ENCODE data around the gene TIAM2.

The TIAM2 gene

GRCh38 chr6:155194399-155194798 lies 199.3 kb downstream of the TIAM2 start:
- no peak for TF ChIP-seq CTCF (IDR thresholded peaks at IDR 0.05; ENCODE audit: low read depth, low read length, missing control alignments)
- H3K4me3 ChIP-seq (ENCODE audit: low read depth, low read length): no peak overlapping the region
- DNase-seq (ENCODE audit: low read depth): no peak

- no peak for DNase-seq (ENCODE audit: low read depth)
- TF ChIP-seq CTCF (IDR thresholded peaks at IDR 0.05; ENCODE audit: low read depth, low read length, missing control alignments): no peak
- no peak overlapping the region for H3K4me3 ChIP-seq (ENCODE audit: low read depth, low read length)
These were observed 200.8 kb downstream of the TIAM2 start for GRCh38 chr6:155195903-155196302.

- no peak for TF ChIP-seq CTCF (IDR thresholded peaks at IDR 0.05; ENCODE audit: low read depth, low read length, missing control alignments)
- DNase-seq (ENCODE audit: low read depth): no peak
- H3K4me3 ChIP-seq (ENCODE audit: low read depth, low read length): no peak overlapping the region
These were observed 201.8 kb downstream of the TIAM2 start for GRCh38 chr6:155196911-155197310.

GRCh38 chr6:155197932-155198331 lies 202.8 kb downstream of the TIAM2 start:
- no peak overlapping the region for H3K4me3 ChIP-seq (ENCODE audit: low read depth, low read length)
- no peak for TF ChIP-seq CTCF (IDR thresholded peaks at IDR 0.05; ENCODE audit: low read depth, low read length, missing control alignments)
- no peak for DNase-seq (ENCODE audit: low read depth)

- no peak for TF ChIP-seq CTCF (IDR thresholded peaks at IDR 0.05; ENCODE audit: low read depth, low read length, missing control alignments)
- no peak for DNase-seq (ENCODE audit: low read depth)
- H3K4me3 ChIP-seq (ENCODE audit: low read depth, low read length): no peak overlapping the region
These were observed 204.9 kb downstream of the TIAM2 start for GRCh38 chr6:155200012-155200411.

GRCh38 chr6:155201461-155202226 lies 206.5 kb downstream of the TIAM2 start:
- peak overlapping the region; percentile 28 for H3K4me3 ChIP-seq (ENCODE audit: low read depth, low read length)
- TF ChIP-seq CTCF (IDR thresholded peaks at IDR 0.05; ENCODE audit: low read depth, low read length, missing control alignments): no peak
- no peak for DNase-seq (ENCODE audit: low read depth)

DNA sequence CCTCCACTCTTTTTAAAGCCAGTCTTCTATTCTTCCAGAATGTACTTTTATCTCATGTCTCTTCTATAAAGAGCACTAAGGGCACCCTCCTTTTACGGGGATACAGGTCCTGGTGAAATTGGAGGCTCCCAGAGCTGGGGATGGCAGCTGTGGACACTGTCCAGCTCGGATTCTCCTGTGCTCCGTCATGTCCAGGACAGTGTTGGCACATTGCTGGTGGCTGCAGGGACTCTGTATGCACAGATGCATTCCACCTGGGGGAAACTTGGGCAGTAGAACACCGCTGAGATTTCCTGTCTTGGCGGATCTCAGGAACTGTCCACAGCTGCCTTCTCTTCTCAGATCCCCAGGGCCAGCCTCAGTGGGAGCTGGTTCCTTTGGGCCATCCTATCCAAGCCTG lies 212.1 kb downstream of the TIAM2 start:
- no peak for DNase-seq (ENCODE audit: low read depth)
- TF ChIP-seq CTCF (IDR thresholded peaks at IDR 0.05; ENCODE audit: low read depth, low read length, missing control alignments): no peak
- no peak overlapping the region for H3K4me3 ChIP-seq (ENCODE audit: low read depth, low read length)
